Activated CD8-positive, alpha-beta memory T cell treated with anti-CD3 and anti-CD28 coated beads, Interleukin-2, amount 50 U/mL, for 24 hours (primary cell): ENCODE data around the gene TRAF7.
A peak's percentile ranks its signal among the peaks of the same experiment; 100 is the strongest.
"Not testable (repeated sequence)": the region's sequence is repeated elsewhere in the genome, so short reads cannot be mapped to it uniquely, and the experiment has no call there.

Source experiments
- DNase-seq: peaks from one replicate; pipeline ENCODE4 v3.0.0-alpha.2; 2020; ENCODE audit errors: extremely low read depth

TRAF7 gene

GRCh38 chr16:2122429-2122828 is 33.2 kb upstream of the TRAF7 start:
- no peak for DNase-seq

GRCh38 chr16:2122934-2123683 is 32.5 kb upstream of the TRAF7 start:
- DNase-seq, result not testable (repeated sequence)

- not testable (repeated sequence) for DNase-seq
Measured at GRCh38 chr16:2123706-2124376, 31.7 kb upstream of the TRAF7 start.

- not testable (repeated sequence) for DNase-seq
Measured at GRCh38 chr16:2124377-2124693, 31.2 kb upstream of the TRAF7 start.

GRCh38 chr16:2124694-2125444 is 30.7 kb upstream of the TRAF7 start:
- DNase-seq, result not testable (repeated sequence)

GRCh38 chr16:2125609-2126008 is 30.0 kb upstream of the TRAF7 start:
- DNase-seq, result not testable (repeated sequence)

- DNase-seq, result not testable (repeated sequence)
Measured at GRCh38 chr16:2126161-2126743, 29.3 kb upstream of the TRAF7 start.

GRCh38 chr16:2126928-2127556 is 28.5 kb upstream of the TRAF7 start:
- DNase-seq, result not testable (repeated sequence)

GRCh38 chr16:2127630-2128280 is 27.8 kb upstream of the TRAF7 start:
- DNase-seq, result not testable (repeated sequence)

GRCh38 chr16:2129251-2129650 is 26.3 kb upstream of the TRAF7 start:
- not testable (repeated sequence) for DNase-seq

- DNase-seq, result not testable (repeated sequence)
Measured at GRCh38 chr16:2129890-2130447, 25.6 kb upstream of the TRAF7 start.

GRCh38 chr16:2133797-2134196 is 21.8 kb upstream of the TRAF7 start:
- not testable (repeated sequence) for DNase-seq

- DNase-seq, result not testable (repeated sequence)
Measured at GRCh38 chr16:2135071-2135470, 20.5 kb upstream of the TRAF7 start.

- peak; percentile 91 for DNase-seq
Measured at GRCh38 chr16:2135770-2136490, 19.7 kb upstream of the TRAF7 start, which contains the start of gene PKD1. PKD1 (minus strand) TSS chr16:2135898; CDS start chr16:2135689, 209 bp downstream.

GRCh38 chr16:2142942-2143877 is 12.4 kb upstream of the TRAF7 start:
- no peak for DNase-seq

- no peak for DNase-seq
Measured at GRCh38 chr16:2143878-2144485, 11.6 kb upstream of the TRAF7 start.

GRCh38 chr16:2145843-2146242 is 9.7 kb upstream of the TRAF7 start:
- no peak for DNase-seq

GRCh38 chr16:2147378-2147777 is 8.2 kb upstream of the TRAF7 start:
- no peak for DNase-seq
